Activated T-cell treated with anti-CD3 and anti-CD28 coated beads, Interleukin-2, amount 50 U/mL, for 48 hours (primary cell): Measurements from ENCODE around the gene PRKAR2B.

Source experiments
- DNase-seq, 2 experiments: peaks; one replicate each; pipeline ENCODE4 v3.0.0-alpha.2; 2020

The PRKAR2B gene

DNA sequence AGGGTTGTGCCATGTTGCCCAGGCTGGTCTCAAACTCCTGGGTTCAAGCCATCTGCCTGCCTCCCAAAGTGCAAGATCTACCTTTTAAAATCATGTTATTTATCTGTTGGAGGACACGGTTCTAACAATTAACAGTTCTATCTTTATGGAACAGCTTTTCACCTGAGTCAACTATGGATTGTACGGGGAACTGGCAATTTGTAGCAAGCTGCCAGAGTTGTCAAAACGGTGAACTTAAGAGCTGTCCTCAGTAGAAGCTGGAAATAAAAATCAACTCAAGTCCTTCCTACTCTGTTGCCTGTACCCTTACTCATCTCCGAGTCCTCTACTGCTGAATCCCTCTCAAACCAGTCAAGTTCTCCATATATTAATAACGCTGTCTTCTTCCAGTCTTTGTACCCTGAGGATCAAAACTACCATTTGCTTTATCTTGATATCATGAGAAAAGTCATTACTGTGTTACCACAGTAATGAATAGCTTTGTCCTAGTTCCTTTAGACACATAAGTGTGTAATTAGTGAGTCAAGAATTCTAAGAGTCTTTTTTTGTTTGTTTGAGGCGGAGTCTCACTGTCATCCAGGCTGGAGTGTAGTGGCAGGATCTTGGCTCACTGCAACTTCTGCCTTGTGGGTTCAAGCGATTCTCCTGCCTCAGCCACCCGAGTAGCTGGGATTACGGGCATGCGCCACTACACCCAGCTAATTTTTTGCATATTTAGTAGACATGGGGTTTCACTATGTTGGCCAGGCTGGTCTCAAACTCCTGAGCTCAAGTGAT, 152.5 kb downstream of the PRKAR2B start:
- DNase-seq, result no peak

GRCh38 chr7:107201795-107202450, 157.4 kb downstream of the PRKAR2B start:
- peak; percentile 35 to 45 for DNase-seq

GRCh38 chr7:107203607-107204006, 159.1 kb downstream of the PRKAR2B start:
- no peak for DNase-seq

DNA sequence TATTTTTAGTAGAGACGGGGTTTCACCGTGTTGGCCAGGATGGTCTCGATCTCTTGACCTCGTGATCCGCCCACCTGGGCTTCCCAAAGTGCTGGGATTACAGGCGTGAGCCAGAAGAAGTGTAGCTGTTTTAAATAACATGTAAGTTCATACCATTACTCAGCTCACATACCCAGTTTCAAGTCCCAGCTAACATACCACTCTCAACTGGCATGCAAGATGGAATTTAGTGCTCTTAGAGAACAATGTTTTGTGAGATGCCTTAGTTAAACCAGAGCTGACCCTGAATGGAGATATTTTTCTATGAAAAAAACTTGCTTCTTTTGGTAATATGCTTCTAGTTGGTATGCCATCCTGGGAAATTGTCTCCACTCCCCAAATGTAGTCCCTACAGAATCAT, 161.6 kb downstream of the PRKAR2B start:
- DNase-seq, result no peak

GRCh38 chr7:107206706-107207105, 162.2 kb downstream of the PRKAR2B start:
- DNase-seq, result no peak

DNA sequence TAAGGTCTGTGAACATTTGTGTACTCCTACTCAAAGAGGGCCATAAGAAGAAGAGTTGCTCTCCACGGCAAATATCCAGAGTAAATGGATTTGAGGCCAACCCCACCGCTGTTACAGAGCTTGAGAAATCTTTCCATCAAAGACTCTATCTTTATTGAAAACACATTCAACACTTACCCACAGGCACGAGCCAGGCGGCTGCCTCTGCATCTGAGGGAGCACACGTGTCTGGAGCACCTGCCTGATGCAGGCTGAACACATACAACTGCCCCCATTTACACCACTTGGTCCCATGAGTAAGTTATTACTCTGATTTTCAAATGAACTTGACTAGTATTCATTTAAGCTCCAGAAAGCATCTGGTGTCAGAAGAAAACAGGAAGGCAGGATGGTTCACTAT, 163.0 kb downstream of the PRKAR2B start:
- DNase-seq, result no peak

- DNase-seq, result no peak
Observed at GRCh38 chr7:107208024-107208521, 163.6 kb downstream of the PRKAR2B start.

DNA sequence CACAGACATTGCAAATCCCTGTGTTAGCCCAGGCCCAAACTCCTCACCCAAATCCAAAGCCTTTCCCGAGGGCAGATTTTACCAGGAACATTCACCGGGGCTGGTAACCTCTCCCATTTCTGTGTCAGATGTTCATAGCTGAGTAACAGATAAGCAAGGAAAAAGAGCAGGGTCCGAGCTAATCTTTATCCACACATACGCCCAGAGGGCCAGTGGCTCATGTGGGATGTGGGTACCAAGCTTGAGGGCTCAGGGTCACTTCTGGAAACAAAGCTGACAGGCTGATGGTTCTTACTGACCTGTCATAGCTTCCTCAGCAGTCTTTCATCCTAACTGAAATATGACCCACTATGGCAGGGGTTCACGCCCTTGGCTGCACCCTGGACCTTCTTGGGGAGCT, 164.1 kb downstream of the PRKAR2B start:
- no peak for DNase-seq

GRCh38 chr7:107209565-107209964, 165.1 kb downstream of the PRKAR2B start:
- DNase-seq, result no peak

GRCh38 chr7:107210400-107210799, 165.9 kb downstream of the PRKAR2B start:
- no peak for DNase-seq
